Chondrocyte (in vitro differentiated cells): ENCODE measurements around the gene TTC28. TPM values are rescaled to one million over a fixed set of nuclear protein-coding genes. Genes with fewer than 3 reads are reported as not detected.

Experiments
- DNase-seq: peaks from one replicate; pipeline ENCODE4 v3.0.0; 2021; ENCODE audit warnings: mixed read lengths, low spot score
- H3K27ac Mint-ChIP-seq: one replicate; pipeline ENCODE4 v1.8.0; 2021; ENCODE audit warnings: mild to moderate bottlenecking, moderate library complexity, mixed read lengths; ENCODE audit not compliant: unreplicated experiment
- H3K27me3 Mint-ChIP-seq: 2 replicates; pipeline ENCODE4 v1.8.0; 2021; ENCODE audit warnings: low read depth, mixed read lengths
- H3K36me3 Mint-ChIP-seq: 2 replicates; pipeline ENCODE4 v1.8.0; 2021; ENCODE audit warnings: low read depth, mixed read lengths
- H3K4me1 Mint-ChIP-seq: 2 replicates; pipeline ENCODE4 v1.8.0; 2021; ENCODE audit warnings: low read depth, mild to moderate bottlenecking, mixed read lengths
- H3K4me3 Mint-ChIP-seq: one replicate; pipeline ENCODE4 v1.8.0; 2021; ENCODE audit warnings: mild to moderate bottlenecking, moderate library complexity, mixed read lengths; ENCODE audit not compliant: unreplicated experiment
- H3K9me3 Mint-ChIP-seq: 2 replicates; pipeline ENCODE4 v1.8.0; 2021; ENCODE audit warnings: low read depth, mixed read lengths
- microRNA-seq: library from miRNA; unstranded; fragments of <30 nt; microRNA quantifications from one replicate; pipeline ENCODE4 v1.2.0, GENCODE V29; 2020; ENCODE audit warnings: borderline number of aligned reads
- total RNA-seq: library from RNA; stranded (reverse); gene quantifications from 3 replicates; pipeline ENCODE4 v1.2.1, GENCODE V29; 2021
- TF ChIP-seq, protein P1 (sequence below): fragments of 200-600 bp; sonication (generic); IDR thresholded peaks from 2 replicates; pipeline ENCODE4 v1.5.0; 2021; ENCODE audit warnings: antibody characterized with exemption, mild to moderate bottlenecking, moderate library complexity

The TTC28 gene
- total RNA-seq, 1 donor from 2014 or later, result 38.3 TPM

DNA sequence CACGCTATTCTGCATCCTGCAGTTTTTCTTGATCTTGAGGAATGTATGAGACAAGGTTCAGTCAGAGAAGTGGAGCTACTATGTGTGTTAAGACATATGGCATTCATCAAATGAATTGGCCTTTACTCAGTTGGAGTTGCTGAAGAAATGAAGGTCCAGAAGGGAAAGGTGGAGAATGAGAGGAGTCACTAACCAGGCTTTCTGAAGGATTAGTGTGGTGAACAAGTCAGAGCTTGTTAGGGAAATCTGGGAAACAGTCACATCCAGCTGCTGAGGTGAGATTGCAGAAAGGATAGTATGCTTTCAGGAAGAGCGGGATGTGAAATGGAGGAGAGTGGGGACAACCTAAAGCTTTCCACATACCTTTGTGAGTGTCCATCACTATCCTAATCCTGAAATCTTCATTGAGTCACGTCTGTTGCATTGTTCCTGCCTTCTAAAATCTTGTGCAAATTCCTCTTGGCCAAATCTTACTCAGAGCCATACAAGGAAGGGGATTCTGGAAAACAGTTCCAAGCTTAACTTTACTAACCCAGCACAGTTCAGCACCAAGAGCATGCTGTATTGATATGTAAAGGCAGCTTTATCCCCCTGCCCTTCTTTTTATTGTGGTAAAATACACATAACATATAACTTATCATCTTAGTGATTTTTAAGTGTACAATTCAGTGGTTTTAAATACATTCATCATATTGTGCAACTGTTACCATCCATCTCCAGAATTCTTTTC, 749.1 kb downstream of the TTC28 start:
- TF ChIP-seq, protein P1, sequence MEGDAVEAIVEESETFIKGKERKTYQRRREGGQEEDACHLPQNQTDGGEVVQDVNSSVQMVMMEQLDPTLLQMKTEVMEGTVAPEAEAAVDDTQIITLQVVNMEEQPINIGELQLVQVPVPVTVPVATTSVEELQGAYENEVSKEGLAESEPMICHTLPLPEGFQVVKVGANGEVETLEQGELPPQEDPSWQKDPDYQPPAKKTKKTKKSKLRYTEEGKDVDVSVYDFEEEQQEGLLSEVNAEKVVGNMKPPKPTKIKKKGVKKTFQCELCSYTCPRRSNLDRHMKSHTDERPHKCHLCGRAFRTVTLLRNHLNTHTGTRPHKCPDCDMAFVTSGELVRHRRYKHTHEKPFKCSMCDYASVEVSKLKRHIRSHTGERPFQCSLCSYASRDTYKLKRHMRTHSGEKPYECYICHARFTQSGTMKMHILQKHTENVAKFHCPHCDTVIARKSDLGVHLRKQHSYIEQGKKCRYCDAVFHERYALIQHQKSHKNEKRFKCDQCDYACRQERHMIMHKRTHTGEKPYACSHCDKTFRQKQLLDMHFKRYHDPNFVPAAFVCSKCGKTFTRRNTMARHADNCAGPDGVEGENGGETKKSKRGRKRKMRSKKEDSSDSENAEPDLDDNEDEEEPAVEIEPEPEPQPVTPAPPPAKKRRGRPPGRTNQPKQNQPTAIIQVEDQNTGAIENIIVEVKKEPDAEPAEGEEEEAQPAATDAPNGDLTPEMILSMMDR, result no peak
- Mint-ChIP-seq H3K36me3 (peaks cover 2% of the 10 kb centered on the region), H3K27ac (no peak overlapping the region), H3K27me3 (no peaks in the 10 kb centered on the region), H3K4me3 (no peak overlapping the region), H3K9me3 (peaks cover 3% of the 10 kb centered on the region), H3K4me1 (no peaks in the 10 kb centered on the region)
- DNase-seq, result no peak

Small RNAs within 50 kb of the gene (microRNA-seq; reads per million reads assigned to microRNA genes)
- gene MIR5739, result not detected

Other genes starting within 250 kb of the TTC28 start
- gene CHEK2, start 62.0 kb upstream of the TTC28 start, total RNA-seq, result 5.5 to 12.2 TPM (median 8.3 TPM) in 3 replicates
- 9.8 to 11.6 TPM (median 11.0 TPM) in 3 replicates for gene HSCB, start 62.2 kb upstream of the TTC28 start, total RNA-seq
- gene CCDC117, start 92.9 kb upstream of the TTC28 start, total RNA-seq, result 19.5 to 23.4 TPM (median 21.0 TPM) in 3 replicates
- gene XBP1, start 120.7 kb upstream of the TTC28 start, total RNA-seq, result 107 to 199 TPM (median 189 TPM) in 3 replicates
- 6.7 to 7.7 TPM (median 6.7 TPM) in 3 replicates for gene ZNRF3, start 203.7 kb upstream of the TTC28 start, total RNA-seq